A673 (cell line): ENCODE measurements around the gene HBG2. TPM values are rescaled to one million over a fixed set of nuclear protein-coding genes. Genes with fewer than 3 reads are reported as not detected.

ENCODE experiments used
- BruUV-seq: library from RNA; stranded (reverse); fragments of 400-500 nt; replicated peaks from 2 replicates; lab custom pipeline; 2021; lab: Mats Ljungman, UMichigan
- CTCF ChIA-PET: fragments of 300-600 bp; sonication (Branson Sonifier 250); formaldehyde crosslinking; loops from one replicate; lab custom pipeline; 2022; ENCODE audit warnings: antibody characterized with exemption; lab: Charles Lee
- POLR2A ChIA-PET: fragments of 300-600 bp; sonication (Branson Sonifier 250); formaldehyde crosslinking; loops from one replicate; lab custom pipeline; 2022; ENCODE audit warnings: antibody characterized with exemption; ENCODE audit not compliant: low non-redundant PET; lab: Charles Lee
- DNase-seq: peaks from one replicate; pipeline ENCODE4 v3.0.0-alpha.2; 2015; ENCODE audit warnings: low spot score
- H3K27ac ChIP-seq: fragments of 200-600 bp; sonication (generic); 2 replicates; pipeline ENCODE4 v1.5.1; 2016; ENCODE audit warnings: mixed run types, low read depth, mild to moderate bottlenecking, mixed read lengths, antibody characterized with exemption, low read length; ENCODE audit not compliant: poor library complexity, severe bottlenecking
- H3K27me3 ChIP-seq: fragments of 200-600 bp; sonication (generic); replicated peaks from 2 replicates; pipeline ENCODE4 v1.6.1; 2017; ENCODE audit warnings: mixed run types, low read depth, mild to moderate bottlenecking, mixed read lengths, antibody characterized with exemption, low read length; ENCODE audit not compliant: insufficient read depth, poor library complexity
- H3K36me3 ChIP-seq: fragments of 200-600 bp; sonication (generic); 2 replicates; pipeline ENCODE4 v1.6.1; 2016; ENCODE audit warnings: mixed run types, mild to moderate bottlenecking, mixed read lengths, antibody characterized with exemption, low read length; ENCODE audit not compliant: insufficient read depth, poor library complexity, severe bottlenecking
- H3K4me1 ChIP-seq: fragments of 200-600 bp; sonication (generic); 2 replicates; pipeline ENCODE4 v1.6.1; 2017; ENCODE audit warnings: mixed run types, mild to moderate bottlenecking, mixed read lengths, antibody characterized with exemption, low read length; ENCODE audit not compliant: insufficient read depth, poor library complexity, severe bottlenecking
- H3K4me3 ChIP-seq: fragments of 200-600 bp; sonication (generic); 2 replicates; pipeline ENCODE4 v1.5.1; 2016; ENCODE audit warnings: low read depth, mixed run types, mild to moderate bottlenecking, mixed read lengths, low read length; ENCODE audit not compliant: poor library complexity, severe bottlenecking
- H3K9me3 ChIP-seq: fragments of 200-600 bp; sonication (generic); 2 replicates; pipeline ENCODE4 v1.6.1; 2016; ENCODE audit warnings: mixed run types, low read depth, mild to moderate bottlenecking, mixed read lengths, antibody characterized with exemption, low read length; ENCODE audit not compliant: poor library complexity, severe bottlenecking
- CTCF ChIP-seq: fragments of 300-800, 200-600 bp; sonication (generic); conservative IDR thresholded peaks from 2 replicates; pipeline ENCODE4 v1.5.1; 2017; ENCODE audit warnings: low read depth, mild to moderate bottlenecking, antibody characterized with exemption, low read length, moderate library complexity, mixed read lengths
- EZH2 ChIP-seq: fragments of 200-600 bp; sonication (generic); IDR thresholded peaks from 2 replicates; pipeline ENCODE4 v1.6.1; 2017; ENCODE audit warnings: borderline replicate concordance, low read depth, mild to moderate bottlenecking, mixed read lengths, antibody characterized with exemption, low read length; ENCODE audit not compliant: poor library complexity, severe bottlenecking
- intact Hi-C: fragments of 100-400 bp; cut with micrococcal nuclease; formaldehyde crosslinking; loops from one replicate; pipeline ENCODE4 v1.10.0; 2022; ENCODE audit not compliant: unreplicated experiment
- total RNA-seq: library from RNA; stranded (reverse); gene quantifications from 2 replicates; pipeline ENCODE4 v1.2.3, GENCODE V29; 2021

HBG2 gene
- total RNA-seq, 1 experiment from 2014 or later, result not detected

GRCh38 chr11:5203366-5203765 is 51.2 kb downstream of the HBG2 start:
- DNase-seq, result no peak

More at GRCh38 chr11:5203366-5203765, 51.2 kb downstream of the HBG2 start:
- Histone ChIP-seq H3K27ac (no peak overlapping the region), H3K36me3 (no peaks in the 10 kb centered on the region), H3K9me3 (no peaks in the 10 kb centered on the region), H3K4me1 (no peaks in the 10 kb centered on the region), H3K4me3 (no peak overlapping the region), H3K27me3 (no peaks in the 10 kb centered on the region)
- CTCF ChIA-PET, result no interaction called here
- intact Hi-C loops, result loop anchor here (5.0 kb wide), 1 partner anchor 179 kb away; the partner anchor contains the start of gene OR51M1
- POLR2A ChIA-PET, result no interaction called here
- no peak for TF ChIP-seq EZH2
- no peak for TF ChIP-seq CTCF
- no TSS peak for BruUV-seq

Other genes with a start within 250 kb of the HBG2 start
- gene OR52J3, start 208.3 kb downstream of the HBG2 start, total RNA-seq, result not detected in 2 replicates
- not detected in 2 replicates for gene OR52E2, start 195.2 kb downstream of the HBG2 start, total RNA-seq
- not detected in 2 replicates for gene OR52E1, start 185.2 kb downstream of the HBG2 start, total RNA-seq
- gene OR52A5, start 116.4 kb downstream of the HBG2 start, total RNA-seq, result not detected in 2 replicates
- not detected in 2 replicates for gene OR52A1, start 100.0 kb downstream of the HBG2 start, total RNA-seq
- not detected in 2 replicates for gene OR51V1, start 54.1 kb downstream of the HBG2 start, total RNA-seq
- not detected in 2 replicates for gene HBB, start 27.7 kb downstream of the HBG2 start, total RNA-seq
- not detected in 2 replicates for gene HBD, start 20.3 kb downstream of the HBG2 start, total RNA-seq
- not detected in 2 replicates for gene HBG1, start 4.9 kb downstream of the HBG2 start, total RNA-seq
- gene HBE1, start 15.2 kb upstream of the HBG2 start, total RNA-seq, result not detected in 2 replicates
- gene OR51B4, start 47.2 kb upstream of the HBG2 start, total RNA-seq, result not detected in 2 replicates
- not detected in 2 replicates for gene OR51B2, start 69.5 kb upstream of the HBG2 start, total RNA-seq
- not detected in 2 replicates for gene OR51B5, start 88.7 kb upstream of the HBG2 start, total RNA-seq
- gene OR51B6, start 96.7 kb upstream of the HBG2 start, total RNA-seq, result not detected in 2 replicates
- gene OR51M1, start 129.0 kb upstream of the HBG2 start, total RNA-seq, result not detected in 2 replicates
- not detected in 2 replicates for gene OR51Q1, start 167.3 kb upstream of the HBG2 start, total RNA-seq
- not detected in 2 replicates for gene OR51I1, start 186.7 kb upstream of the HBG2 start, total RNA-seq
- not detected in 2 replicates for gene OR51I2, start 194.5 kb upstream of the HBG2 start, total RNA-seq
- not detected in 2 replicates for gene OR52D1, start 233.9 kb upstream of the HBG2 start, total RNA-seq